Measurements from ENCODE around the gene DOK6.

DNA sequence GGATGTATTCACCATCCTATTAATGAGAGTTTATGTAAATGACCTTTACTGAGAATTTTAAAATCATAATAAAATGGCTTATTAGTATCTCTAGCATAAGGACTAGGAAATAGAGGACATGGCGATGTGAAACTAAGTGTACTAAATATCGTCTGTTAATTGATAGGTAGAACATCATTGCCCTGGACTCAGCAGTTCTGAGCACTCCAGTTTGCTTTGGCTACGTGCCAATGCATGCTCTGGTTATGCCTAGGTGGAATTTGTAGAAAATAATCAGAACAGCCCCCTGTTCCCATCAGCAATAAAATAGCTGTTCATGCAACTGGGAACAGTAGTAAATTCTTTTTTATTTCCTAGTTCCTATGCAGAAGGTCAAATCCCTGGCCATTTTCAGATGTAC is 247.8 kb downstream of the DOK6 start:
- TF ChIP-seq, protein P1, sequence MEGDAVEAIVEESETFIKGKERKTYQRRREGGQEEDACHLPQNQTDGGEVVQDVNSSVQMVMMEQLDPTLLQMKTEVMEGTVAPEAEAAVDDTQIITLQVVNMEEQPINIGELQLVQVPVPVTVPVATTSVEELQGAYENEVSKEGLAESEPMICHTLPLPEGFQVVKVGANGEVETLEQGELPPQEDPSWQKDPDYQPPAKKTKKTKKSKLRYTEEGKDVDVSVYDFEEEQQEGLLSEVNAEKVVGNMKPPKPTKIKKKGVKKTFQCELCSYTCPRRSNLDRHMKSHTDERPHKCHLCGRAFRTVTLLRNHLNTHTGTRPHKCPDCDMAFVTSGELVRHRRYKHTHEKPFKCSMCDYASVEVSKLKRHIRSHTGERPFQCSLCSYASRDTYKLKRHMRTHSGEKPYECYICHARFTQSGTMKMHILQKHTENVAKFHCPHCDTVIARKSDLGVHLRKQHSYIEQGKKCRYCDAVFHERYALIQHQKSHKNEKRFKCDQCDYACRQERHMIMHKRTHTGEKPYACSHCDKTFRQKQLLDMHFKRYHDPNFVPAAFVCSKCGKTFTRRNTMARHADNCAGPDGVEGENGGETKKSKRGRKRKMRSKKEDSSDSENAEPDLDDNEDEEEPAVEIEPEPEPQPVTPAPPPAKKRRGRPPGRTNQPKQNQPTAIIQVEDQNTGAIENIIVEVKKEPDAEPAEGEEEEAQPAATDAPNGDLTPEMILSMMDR (IDR thresholded peaks at IDR 0.05) = no peak
- no peak for TF ChIP-seq RELA (CRISPR knock-in tag; IDR thresholded peaks at IDR 0.05; ENCODE audit: borderline replicate concordance)
- TF ChIP-seq TEAD1 (CRISPR knock-in tag; IDR thresholded peaks at IDR 0.05) = no peak
- no peak for TF ChIP-seq TEAD4 (CRISPR knock-in tag; IDR thresholded peaks at IDR 0.05)
- no peak for TF ChIP-seq FOXJ3 (CRISPR knock-in tag; IDR thresholded peaks at IDR 0.05; ENCODE audit: borderline replicate concordance)
- TF ChIP-seq, protein P2, sequence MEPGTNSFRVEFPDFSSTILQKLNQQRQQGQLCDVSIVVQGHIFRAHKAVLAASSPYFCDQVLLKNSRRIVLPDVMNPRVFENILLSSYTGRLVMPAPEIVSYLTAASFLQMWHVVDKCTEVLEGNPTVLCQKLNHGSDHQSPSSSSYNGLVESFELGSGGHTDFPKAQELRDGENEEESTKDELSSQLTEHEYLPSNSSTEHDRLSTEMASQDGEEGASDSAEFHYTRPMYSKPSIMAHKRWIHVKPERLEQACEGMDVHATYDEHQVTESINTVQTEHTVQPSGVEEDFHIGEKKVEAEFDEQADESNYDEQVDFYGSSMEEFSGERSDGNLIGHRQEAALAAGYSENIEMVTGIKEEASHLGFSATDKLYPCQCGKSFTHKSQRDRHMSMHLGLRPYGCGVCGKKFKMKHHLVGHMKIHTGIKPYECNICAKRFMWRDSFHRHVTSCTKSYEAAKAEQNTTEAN (CRISPR knock-in tag; IDR thresholded peaks at IDR 0.05) = no peak
- no peak for TF ChIP-seq ZNF138 (CRISPR knock-in tag; conservative IDR thresholded peaks at IDR 0.05)
- TF ChIP-seq, protein P3, sequence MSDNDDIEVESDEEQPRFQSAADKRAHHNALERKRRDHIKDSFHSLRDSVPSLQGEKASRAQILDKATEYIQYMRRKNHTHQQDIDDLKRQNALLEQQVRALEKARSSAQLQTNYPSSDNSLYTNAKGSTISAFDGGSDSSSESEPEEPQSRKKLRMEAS (CRISPR knock-in tag; IDR thresholded peaks at IDR 0.05) = no peak

All from WTC11 (cell line).